Keratinocyte (primary cell): ENCODE data around the gene PITPNM3. TPM values are rescaled to one million over a fixed set of nuclear protein-coding genes. Genes with fewer than 3 reads are reported as not detected.

Experiments
- DNase-seq: peaks from one replicate; pipeline ENCODE4 v3.0.0-alpha.2; 2011; ENCODE audit warnings: low read depth, missing footprints, low spot score
- FAIRE-seq: peaks from 2 replicates; lab custom pipeline; 2011; peaks lifted over from hg19 to GRCh38; lab: Jason Lieb, UNC
- H2AFZ ChIP-seq: 2 replicates; pipeline ENCODE4 v1.6.0; 2012; ENCODE audit warnings: low read length, control low read depth, inconsistent platforms; ENCODE audit not compliant: control insufficient read depth
- H3K27ac ChIP-seq: 2 replicates; pipeline ENCODE4 v1.5.1; 2011; ENCODE audit warnings: low read length; ENCODE audit not compliant: control insufficient read depth, insufficient read depth
- H3K27me3 ChIP-seq: 3 replicates; pipeline ENCODE4 v1.6.0; 2011; ENCODE audit warnings: low read length; ENCODE audit not compliant: control insufficient read depth, insufficient read depth; ENCODE audit errors: extremely low read depth
- H3K36me3 ChIP-seq, 2 experiments: 2 replicates in 1 of 2; 3 replicates in 1 of 2; pipeline ENCODE4 v1.5.1; 2011; ENCODE audit warnings: low read length in 2 of 2, mild to moderate bottlenecking in 1 of 2; ENCODE audit not compliant: control insufficient read depth in 2 of 2, insufficient read depth in 2 of 2; ENCODE audit errors: extremely low read depth in 1 of 2
- H3K4me1 ChIP-seq: 3 replicates; pipeline ENCODE4 v1.5.1; 2011; ENCODE audit warnings: low read length; ENCODE audit not compliant: control insufficient read depth, insufficient read depth; ENCODE audit errors: extremely low read depth
- H3K4me2 ChIP-seq: 3 replicates; pipeline ENCODE4 v1.6.0; 2011; ENCODE audit warnings: low read depth, low read length; ENCODE audit not compliant: control insufficient read depth, insufficient read depth; ENCODE audit errors: extremely low read depth
- H3K4me3 ChIP-seq, 3 experiments: fragments of 200-600 bp in 1 of 3; sonication (generic) in 1 of 3; 2 replicates in 2 of 3; 3 replicates in 1 of 3; pipeline ENCODE4 v1.5.1; 2011 to 2016; ENCODE audit warnings: low read length in 3 of 3, mild to moderate bottlenecking in 3 of 3, control low read depth in 2 of 3, inconsistent platforms in 1 of 3, low read depth in 1 of 3, mixed read lengths in 1 of 3, mixed run types in 1 of 3, moderate library complexity in 1 of 3; ENCODE audit not compliant: control insufficient read depth in 2 of 3, insufficient read depth in 2 of 3; ENCODE audit errors: extremely low read depth in 1 of 3
- H3K79me2 ChIP-seq: 2 replicates; pipeline ENCODE4 v1.6.0; 2012; ENCODE audit warnings: low read length; ENCODE audit not compliant: control insufficient read depth, insufficient read depth
- H3K9ac ChIP-seq: 3 replicates; pipeline ENCODE4 v1.6.0; 2011; ENCODE audit warnings: low read length; ENCODE audit not compliant: control insufficient read depth, insufficient read depth; ENCODE audit errors: extremely low read depth
- H3K9me1 ChIP-seq: 3 replicates; pipeline ENCODE4 v1.6.0; 2011; ENCODE audit warnings: low read length; ENCODE audit not compliant: control insufficient read depth, insufficient read depth; ENCODE audit errors: extremely low read depth
- H3K9me3 ChIP-seq: 2 replicates; pipeline ENCODE4 v1.5.1; 2012; ENCODE audit warnings: low read depth, low read length; ENCODE audit not compliant: control insufficient read depth
- H4K20me1 ChIP-seq: 3 replicates; pipeline ENCODE4 v1.6.0; 2011; ENCODE audit warnings: low read length; ENCODE audit not compliant: control insufficient read depth, insufficient read depth; ENCODE audit errors: extremely low read depth
- CTCF ChIP-seq, 3 experiments: IDR thresholded peaks in 1 of 3; conservative IDR thresholded peaks in 1 of 3; optimal IDR thresholded peaks in 1 of 3; 2 replicates in 2 of 3; 3 replicates in 1 of 3; pipeline versions ENCODE3 to v1.5.1; 2011; ENCODE audit warnings: low read length in 3 of 3, mild to moderate bottlenecking in 3 of 3, moderate library complexity in 2 of 3, control low read depth in 1 of 3, inconsistent platforms in 1 of 3; ENCODE audit not compliant: insufficient read depth in 2 of 3; ENCODE audit errors: extremely low read depth in 1 of 3
- EZH2 ChIP-seq: IDR thresholded peaks from one replicate; pipeline ENCODE4 v1.6.1; 2012; ENCODE audit warnings: inconsistent platforms, mild to moderate bottlenecking, low read length, moderate library complexity
- dilution Hi-C: fragments of 300-500 bp; cut with MboI; formaldehyde crosslinking; loops from one replicate; pipeline ENCODE4 v1.7.0; 2020; ENCODE audit warnings: low sequenced_read_pairs; ENCODE audit not compliant: extremely low pct_ligation_motif_present
- polyA plus RNA-seq, 5 experiments: library from polyadenylated mRNA; depleted of rRNA in 3 of 5; stranded (reverse) in 3 of 5; stranded (forward) in 1 of 5; unstranded in 1 of 5; fragments of >200 nt; gene quantifications; 1 replicate in 1 of 5; 2 replicates in 3 of 5; 3 replicates in 1 of 5; pipeline versions ENCODE4 v1.2.1 to v1.2.3, GENCODE V29; 2011 to 2012; ENCODE audit warnings: missing spikeins in 2 of 5, low read depth in 1 of 5, low replicate concordance in 1 of 5

The PITPNM3 gene
- polyA plus RNA-seq, 1 donor (not counting 4 experiments of a cell fraction or from before 2014, with no cell fraction given) = 7.7 TPM

DNA sequence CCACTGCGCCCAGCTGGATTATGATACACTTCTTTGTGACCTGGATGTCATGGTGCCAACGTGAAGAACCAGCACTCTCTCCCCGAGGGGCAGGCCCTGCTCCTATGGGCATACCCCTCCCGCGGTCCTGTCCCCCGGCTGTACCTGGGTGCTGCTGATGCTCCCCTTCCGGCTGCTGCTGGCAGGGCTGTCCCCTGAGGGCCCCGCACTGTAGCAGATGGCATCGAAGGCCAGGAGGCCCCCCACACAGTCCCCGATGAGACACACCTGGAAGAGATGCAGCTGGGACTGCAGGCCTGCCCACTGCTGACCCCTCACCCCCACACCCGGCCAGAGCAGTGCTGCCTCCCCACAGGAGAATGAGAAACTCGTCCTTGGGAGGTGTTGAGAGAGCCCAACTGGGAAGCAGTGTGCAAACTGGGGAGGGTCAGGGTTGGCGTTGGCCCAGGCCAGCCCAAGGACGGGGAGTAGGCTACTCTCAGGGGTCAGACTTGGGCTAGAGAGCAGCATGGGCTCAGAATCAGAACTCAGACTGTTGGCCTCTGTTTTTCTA is 78.4 kb downstream of the PITPNM3 start:
- Histone ChIP-seq H3K9ac (no peak overlapping the region), H3K4me2 (no peak overlapping the region), H3K9me3 (no peaks in the 10 kb centered on the region), H3K9me1 (peaks cover 2% of the 10 kb centered on the region), H3K27ac (no peak overlapping the region), H3K36me3 (peaks cover 0 to 1% of the 10 kb centered on the region in 2 experiments), H3K79me2 (no peaks in the 10 kb centered on the region), H3K4me3 (no peak overlapping the region), H3K27me3 (no peaks in the 10 kb centered on the region), H2AFZ (no peak overlapping the region), H4K20me1 (no peaks in the 10 kb centered on the region), H3K4me1 (peaks cover 34% of the 10 kb centered on the region)
- TF ChIP-seq CTCF (optimal IDR thresholded peaks at IDR 0.05 in 1 of 3, IDR thresholded peaks at IDR 0.05 in 1 of 3, conservative IDR thresholded peaks at IDR 0.05 in 1 of 3; ENCODE audit: extremely low read depth in 1 of 3, insufficient read depth in 2 of 3, low read length in 3 of 3) = no peak
- TF ChIP-seq EZH2 = no peak
- dilution Hi-C loops = no loop called here
- FAIRE-seq = no peak
- no peak for DNase-seq

- dilution Hi-C loops = no loop called here
- Histone ChIP-seq H3K4me2 (no peak overlapping the region), H3K36me3 (peaks cover 0 to 1% of the 10 kb centered on the region in 2 experiments), H3K4me3 (no peak overlapping the region), H2AFZ (no peak overlapping the region), H3K9ac (no peak overlapping the region), H4K20me1 (peaks cover under 1% of the 10 kb centered on the region), H3K4me1 (peaks cover 45% of the 10 kb centered on the region), H3K27ac (no peak overlapping the region), H3K9me3 (no peaks in the 10 kb centered on the region), H3K27me3 (no peaks in the 10 kb centered on the region), H3K9me1 (peaks cover 2% of the 10 kb centered on the region), H3K79me2 (no peaks in the 10 kb centered on the region)
- TF ChIP-seq CTCF (optimal IDR thresholded peaks at IDR 0.05 in 1 of 3, IDR thresholded peaks at IDR 0.05 in 1 of 3, conservative IDR thresholded peaks at IDR 0.05 in 1 of 3; ENCODE audit: extremely low read depth in 1 of 3, insufficient read depth in 2 of 3, low read length in 3 of 3) = no peak
- TF ChIP-seq EZH2 = no peak
- no peak for FAIRE-seq
- DNase-seq = no peak
These were observed 79.6 kb downstream of the PITPNM3 start for GRCh38 chr17:6476810-6477179.
